Epithelial cell of esophagus (primary cell): ENCODE measurements around the gene ATP7B.

Experiments used
- DNase-seq: peaks from one replicate; pipeline ENCODE4 v3.0.0; 2010; ENCODE audit warnings: low read depth
- H3K4me3 ChIP-seq: 2 replicates; pipeline ENCODE4 v1.5.1; 2011; ENCODE audit warnings: mild to moderate bottlenecking, low read length, control low read depth
- TF ChIP-seq, protein P1 (sequence below): IDR thresholded peaks from 2 replicates; pipeline ENCODE4 v1.5.1; 2011; ENCODE audit warnings: low read depth, mild to moderate bottlenecking, low read length, control low read depth, inconsistent platforms; ENCODE audit not compliant: insufficient read depth; ENCODE audit errors: missing control alignments

ATP7B gene

GRCh38 chr13:52009946-52010345, 1.3 kb downstream of the ATP7B start:
- no peak overlapping the region for H3K4me3 ChIP-seq

DNA sequence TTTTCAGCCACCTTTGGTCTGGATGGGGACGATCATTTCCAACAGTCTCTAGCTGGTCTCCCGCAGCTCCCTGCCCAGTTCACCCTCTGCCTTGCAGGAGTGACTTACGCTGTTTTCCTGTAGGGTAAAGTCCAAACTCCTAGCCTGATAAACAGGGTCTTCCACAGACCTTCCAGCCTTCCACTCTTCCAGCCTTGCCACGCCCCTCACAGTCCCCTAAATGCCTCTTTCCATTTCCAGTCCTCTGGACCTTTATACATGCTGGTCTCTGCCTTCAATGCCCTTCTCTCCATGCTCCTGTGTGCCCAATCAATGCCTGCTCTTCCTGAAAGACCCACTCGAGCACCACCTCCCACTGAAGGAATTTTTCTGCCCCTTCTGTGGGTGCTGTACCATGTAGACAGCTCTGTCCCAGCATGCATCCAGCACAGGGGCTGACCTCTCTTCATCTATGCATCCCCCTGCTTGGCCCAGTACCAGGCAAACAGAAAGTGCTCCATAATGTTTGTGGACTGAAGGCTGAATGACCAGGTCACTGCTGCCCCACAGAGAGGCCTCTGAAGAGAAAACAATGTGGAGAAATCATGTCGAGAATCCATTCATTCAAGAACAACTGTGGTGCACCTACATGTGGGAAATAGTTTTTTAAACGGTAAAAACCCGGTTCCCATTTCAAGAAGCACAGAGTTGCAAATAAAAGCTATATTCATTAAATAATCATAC, 4.6 kb downstream of the ATP7B start:
- TF ChIP-seq, protein P1, sequence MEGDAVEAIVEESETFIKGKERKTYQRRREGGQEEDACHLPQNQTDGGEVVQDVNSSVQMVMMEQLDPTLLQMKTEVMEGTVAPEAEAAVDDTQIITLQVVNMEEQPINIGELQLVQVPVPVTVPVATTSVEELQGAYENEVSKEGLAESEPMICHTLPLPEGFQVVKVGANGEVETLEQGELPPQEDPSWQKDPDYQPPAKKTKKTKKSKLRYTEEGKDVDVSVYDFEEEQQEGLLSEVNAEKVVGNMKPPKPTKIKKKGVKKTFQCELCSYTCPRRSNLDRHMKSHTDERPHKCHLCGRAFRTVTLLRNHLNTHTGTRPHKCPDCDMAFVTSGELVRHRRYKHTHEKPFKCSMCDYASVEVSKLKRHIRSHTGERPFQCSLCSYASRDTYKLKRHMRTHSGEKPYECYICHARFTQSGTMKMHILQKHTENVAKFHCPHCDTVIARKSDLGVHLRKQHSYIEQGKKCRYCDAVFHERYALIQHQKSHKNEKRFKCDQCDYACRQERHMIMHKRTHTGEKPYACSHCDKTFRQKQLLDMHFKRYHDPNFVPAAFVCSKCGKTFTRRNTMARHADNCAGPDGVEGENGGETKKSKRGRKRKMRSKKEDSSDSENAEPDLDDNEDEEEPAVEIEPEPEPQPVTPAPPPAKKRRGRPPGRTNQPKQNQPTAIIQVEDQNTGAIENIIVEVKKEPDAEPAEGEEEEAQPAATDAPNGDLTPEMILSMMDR = no peak
- DNase-seq = no peak
- H3K4me3 ChIP-seq = no peak overlapping the region

More at GRCh38 chr13:52009946-52010345, 1.3 kb downstream of the ATP7B start:
- DNase-seq = no peak
- TF ChIP-seq, protein P1 = no peak

DNA sequence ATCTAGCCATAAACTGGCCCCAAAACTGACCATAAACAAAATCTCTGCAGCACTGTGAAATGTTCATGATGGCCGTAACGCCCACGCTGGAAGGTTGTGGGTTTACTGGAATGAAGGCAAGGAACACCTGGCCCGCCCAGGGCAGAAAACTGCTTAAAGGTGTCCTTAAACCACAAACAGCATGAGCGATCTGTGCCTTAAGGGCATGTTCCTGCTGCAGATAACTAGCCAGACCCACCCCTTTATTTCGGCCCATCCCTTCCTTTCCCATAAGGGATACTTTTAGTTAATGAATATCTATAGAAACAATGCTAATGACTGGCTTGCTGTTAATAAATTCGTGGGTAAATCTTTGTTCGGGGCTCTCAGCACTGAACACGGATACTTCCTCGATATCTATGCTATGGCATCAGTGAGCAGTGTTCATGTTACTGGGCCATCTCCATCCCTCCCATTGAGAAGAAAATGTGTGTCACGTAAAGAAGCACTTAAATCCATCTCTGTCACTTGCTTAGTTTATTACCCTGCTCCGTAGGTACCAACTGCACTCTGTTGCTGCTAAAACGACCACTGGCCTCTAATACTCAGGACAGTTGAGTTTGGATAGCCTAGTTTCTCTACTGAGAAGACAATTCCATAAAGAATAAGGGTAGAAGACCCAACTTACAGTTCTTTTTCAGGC, 5.3 kb downstream of the ATP7B start:
- H3K4me3 ChIP-seq = no peak overlapping the region
- DNase-seq = peak; percentile 18
- TF ChIP-seq, protein P1 = no peak

GRCh38 chr13:52004511-52005170, 6.6 kb downstream of the ATP7B start:
- DNase-seq = no peak
- TF ChIP-seq, protein P1 = no peak
- H3K4me3 ChIP-seq = no peak overlapping the region

DNA sequence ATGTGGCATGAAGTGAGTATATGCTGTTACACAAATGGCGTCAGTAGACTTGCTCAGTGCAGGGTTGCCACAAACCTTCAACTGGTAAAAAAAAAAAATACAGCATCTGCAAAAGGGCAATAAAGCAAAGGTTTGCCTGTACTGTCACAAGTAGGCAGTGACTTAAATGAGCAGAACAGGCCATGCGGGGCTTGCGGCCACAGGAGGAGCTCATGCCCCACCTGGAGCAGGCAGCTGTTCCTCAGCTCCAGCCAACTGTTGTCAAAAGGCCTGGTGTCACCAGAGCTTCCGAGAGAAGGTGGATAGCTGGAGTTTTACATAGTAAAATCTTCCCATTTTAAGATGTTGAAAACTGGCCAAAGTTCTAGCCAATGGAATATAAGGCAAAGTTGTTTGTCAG, 7.7 kb downstream of the ATP7B start:
- no peak for DNase-seq
- no peak overlapping the region for H3K4me3 ChIP-seq
- TF ChIP-seq, protein P1 = no peak

DNA sequence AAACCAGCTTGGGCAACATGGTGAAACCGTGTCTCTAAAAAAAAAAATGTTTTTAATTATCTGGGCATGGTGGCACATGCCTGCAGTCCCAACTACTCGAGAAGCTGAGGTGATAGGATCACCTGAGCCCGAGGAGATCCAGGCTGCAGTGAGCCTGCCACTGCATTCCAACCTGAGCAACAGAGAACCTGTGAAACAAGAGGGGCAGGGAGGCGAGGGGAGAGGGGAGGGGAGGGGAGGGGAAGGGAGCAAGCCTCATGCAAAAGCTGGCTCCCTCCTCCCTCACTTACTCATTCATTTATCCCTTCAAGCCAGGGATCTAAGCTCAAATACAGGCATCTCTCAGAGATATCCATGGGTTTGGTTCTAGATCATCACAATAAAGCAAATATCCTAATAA, 8.9 kb downstream of the ATP7B start:
- TF ChIP-seq, protein P1 = no peak
- no peak overlapping the region for H3K4me3 ChIP-seq
- peak; percentile 22 for DNase-seq
